H9 (cell line): ENCODE data around the gene ASPG. TPM values are rescaled to one million over a fixed set of nuclear protein-coding genes. Genes with fewer than 3 reads are reported as not detected.

Source experiments
- DNase-seq: peaks from one replicate; pipeline ENCODE4 v3.0.0-alpha.2; 2017
- H2AFZ ChIP-seq: one replicate; pipeline ENCODE4 v1.6.1; 2013; ENCODE audit warnings: mild to moderate bottlenecking, low read length, control low read depth, moderate library complexity
- H2AK5ac ChIP-seq: 2 replicates; pipeline ENCODE4 v1.6.1; 2013; ENCODE audit warnings: low read length, control low read depth, mixed read lengths; ENCODE audit not compliant: insufficient read length
- H2BK120ac ChIP-seq: one replicate; pipeline ENCODE4 v1.6.1; 2013; ENCODE audit warnings: low read depth, mild to moderate bottlenecking, low read length, control low read depth, inconsistent platforms; ENCODE audit not compliant: poor library complexity, severe bottlenecking
- H2BK12ac ChIP-seq: 2 replicates; pipeline ENCODE4 v1.6.1; 2013; ENCODE audit warnings: low read length, control low read depth, mixed read lengths, low read depth; ENCODE audit not compliant: insufficient read length
- H2BK15ac ChIP-seq: 2 replicates; pipeline ENCODE4 v1.6.1; 2013; ENCODE audit warnings: low read depth, low read length, control low read depth
- H2BK20ac ChIP-seq: one replicate; pipeline ENCODE4 v1.6.1; 2013; ENCODE audit warnings: low read depth, mild to moderate bottlenecking, low read length, control low read depth, inconsistent platforms; ENCODE audit not compliant: poor library complexity, severe bottlenecking
- H2BK5ac ChIP-seq: 2 replicates; pipeline ENCODE4 v1.6.1; 2013; ENCODE audit warnings: low read length, control low read depth, mixed read lengths; ENCODE audit not compliant: insufficient read length
- H3K14ac ChIP-seq: 2 replicates; pipeline ENCODE4 v1.6.1; 2013; ENCODE audit warnings: low read length, control low read depth; ENCODE audit not compliant: insufficient read depth
- H3K18ac ChIP-seq: 2 replicates; pipeline ENCODE4 v1.6.1; 2013; ENCODE audit warnings: low read depth, mild to moderate bottlenecking, mixed read lengths, low read length, control low read depth; ENCODE audit not compliant: insufficient read length
- H3K23ac ChIP-seq: 2 replicates; pipeline ENCODE4 v1.6.1; 2013; ENCODE audit warnings: low read length, control low read depth, mixed read lengths, low read depth; ENCODE audit not compliant: insufficient read length
- H3K23me2 ChIP-seq: 2 replicates; pipeline ENCODE4 v1.6.1; 2013; ENCODE audit warnings: low read depth, mild to moderate bottlenecking, mixed read lengths, low read length, control low read depth; ENCODE audit not compliant: insufficient read length, poor library complexity, severe bottlenecking
- H3K27ac ChIP-seq: 2 replicates; pipeline ENCODE4 v1.5.1; 2013; ENCODE audit warnings: low read length, control low read depth, mixed read lengths, low read depth; ENCODE audit not compliant: insufficient read length
- H3K27me3 ChIP-seq: 2 replicates; pipeline ENCODE4 v1.6.1; 2013; ENCODE audit warnings: low read length, control low read depth, inconsistent platforms; ENCODE audit not compliant: insufficient read depth
- H3K4ac ChIP-seq: 2 replicates; pipeline ENCODE4 v1.6.1; 2013; ENCODE audit warnings: low read depth, mild to moderate bottlenecking, control low read depth, inconsistent platforms, low read length, moderate library complexity
- H3K4me1 ChIP-seq: 2 replicates; pipeline ENCODE4 v1.6.1; 2013; ENCODE audit warnings: low read length, control low read depth, inconsistent platforms; ENCODE audit not compliant: insufficient read depth
- H3K4me2 ChIP-seq: 2 replicates; pipeline ENCODE4 v1.6.1; 2013; ENCODE audit warnings: low read length, control low read depth, mixed read lengths; ENCODE audit not compliant: insufficient read length, insufficient read depth
- H3K56ac ChIP-seq: 2 replicates; pipeline ENCODE4 v1.6.1; 2013; ENCODE audit warnings: low read depth, mild to moderate bottlenecking, mixed read lengths, low read length, control low read depth; ENCODE audit not compliant: insufficient read length
- H3K79me1 ChIP-seq: 2 replicates; pipeline ENCODE4 v1.6.1; 2013; ENCODE audit warnings: low read depth, mild to moderate bottlenecking, moderate library complexity, low read length, control low read depth, inconsistent platforms; ENCODE audit not compliant: insufficient read depth, poor library complexity, severe bottlenecking
- H3K79me2 ChIP-seq: 2 replicates; pipeline ENCODE4 v1.6.1; 2013; ENCODE audit warnings: low read length, control low read depth, inconsistent platforms; ENCODE audit not compliant: insufficient read depth
- H3K9ac ChIP-seq: 2 replicates; pipeline ENCODE4 v1.6.1; 2013; ENCODE audit warnings: low read length, control low read depth, mixed read lengths; ENCODE audit not compliant: insufficient read length; ENCODE audit errors: extremely low read depth
- H3K9me3 ChIP-seq: one replicate; pipeline ENCODE4 v1.6.1; 2013; ENCODE audit warnings: low read depth, low read length, inconsistent platforms; ENCODE audit not compliant: control insufficient read depth
- H3T11ph ChIP-seq: one replicate; pipeline ENCODE4 v1.6.1; 2013; ENCODE audit warnings: mild to moderate bottlenecking, low read length, control low read depth, inconsistent platforms
- H4K20me1 ChIP-seq: one replicate; pipeline ENCODE4 v1.6.1; 2013; ENCODE audit not compliant: control insufficient read depth, insufficient read length, insufficient read depth
- H4K5ac ChIP-seq: 2 replicates; pipeline ENCODE4 v1.6.1; 2013; ENCODE audit warnings: low read depth, mild to moderate bottlenecking, mixed read lengths, low read length, control low read depth; ENCODE audit not compliant: insufficient read length
- H4K8ac ChIP-seq: replicated peaks from 2 replicates; pipeline ENCODE4 v1.6.1; 2013; ENCODE audit warnings: low read length, control low read depth, mixed read lengths, low read depth; ENCODE audit not compliant: insufficient read length
- H4K91ac ChIP-seq: 2 replicates; pipeline ENCODE4 v1.6.1; 2013; ENCODE audit warnings: low read depth, mild to moderate bottlenecking, moderate library complexity, mixed read lengths, low read length, control low read depth; ENCODE audit not compliant: insufficient read length
- H3K27ac Mint-ChIP-seq, 3 experiments: 2 replicates in 2 of 3; 3 replicates in 1 of 3; pipeline ENCODE4 v1.8.0; 2020 to 2021; ENCODE audit warnings: mixed read lengths in 3 of 3, mild to moderate bottlenecking in 1 of 3, moderate library complexity in 1 of 3
- H3K27me3 Mint-ChIP-seq: 2 replicates; pipeline ENCODE4 v1.8.0; 2021; ENCODE audit warnings: low read depth, mild to moderate bottlenecking, moderate library complexity, mixed read lengths
- H3K36me3 Mint-ChIP-seq, 3 experiments: 2 replicates in 2 of 3; 3 replicates in 1 of 3; pipeline ENCODE4 v1.8.0; 2020 to 2021; ENCODE audit warnings: low read depth in 3 of 3, mixed read lengths in 3 of 3; ENCODE audit not compliant: insufficient read depth in 1 of 3
- H3K4me1 Mint-ChIP-seq, 2 experiments: 2 replicates each; pipeline ENCODE4 v1.8.0; 2020; ENCODE audit warnings: mixed read lengths in 2 of 2
- H3K4me3 Mint-ChIP-seq, 2 experiments: 2 replicates in 1 of 2; 3 replicates in 1 of 2; pipeline ENCODE4 v1.8.0; 2020 to 2021; ENCODE audit warnings: mild to moderate bottlenecking in 2 of 2, mixed read lengths in 2 of 2, moderate library complexity in 1 of 2
- H3K9me3 Mint-ChIP-seq, 2 experiments: 2 replicates in 1 of 2; 3 replicates in 1 of 2; pipeline ENCODE4 v1.8.0; 2020; ENCODE audit warnings: mild to moderate bottlenecking in 2 of 2, mixed read lengths in 2 of 2, moderate library complexity in 1 of 2
- CTCF ChIP-seq: fragments of 200-600 bp; sonication (generic); conservative IDR thresholded peaks from 3 replicates; pipeline ENCODE4 v1.8.0; 2021; ENCODE audit warnings: antibody characterized with exemption, mild to moderate bottlenecking
- WGBS: extraction: QIAGEN DNeasy Blood & Tissue Kit; methylation state at CpG from one replicate; pipeline ENCODE4 v1.1.7; 2013; ENCODE audit warnings: missing lambda C conversion rate, low lambda C conversion rate, mixed read lengths; ENCODE audit not compliant: insufficient read length; ENCODE audit errors: extremely low coverage; 5-methylcytosine and 5-hydroxymethylcytosine counted together
- total RNA-seq: library from RNA; stranded (reverse); gene quantifications from 2 replicates; pipeline ENCODE4 v1.2.1, GENCODE V29; 2021

ASPG gene
- total RNA-seq, 1 experiment from 2014 or later, result 0.33 TPM

- no peak overlapping the region for H3K4me3 Mint-ChIP-seq
- Histone ChIP-seq H2BK5ac (no peak overlapping the region), H3K27ac (no peak overlapping the region), H3K4ac (no peak overlapping the region), H3K79me1 (no peaks in the 10 kb centered on the region), H3K27me3 (peaks cover 7% of the 10 kb centered on the region; the same call in 1 of the 2 replicates), H4K91ac (no peak overlapping the region), H2AK5ac (no peak overlapping the region), H2BK12ac (no peak overlapping the region), H3K9ac (no peak overlapping the region), H3K23ac (no peak overlapping the region), H3K79me2 (no peaks in the 10 kb centered on the region), H2AFZ (no peak overlapping the region), H4K8ac (no peak overlapping the region), H3K9me3 (no peaks in the 10 kb centered on the region), H2BK20ac (no peak overlapping the region), H3K4me1 (no peaks in the 10 kb centered on the region; the same call in 1 of the 2 replicates), H3K14ac (no peak overlapping the region), H3T11ph (no peak overlapping the region), H4K20me1 (no peaks in the 10 kb centered on the region), H2BK120ac (no peak overlapping the region), H3K4me2 (no peak overlapping the region), H2BK15ac (no peak overlapping the region), H3K56ac (no peak overlapping the region), H4K5ac (no peak overlapping the region), H3K23me2 (peaks cover 7% of the 10 kb centered on the region), H3K18ac (no peak overlapping the region)
- H3K9me3 Mint-ChIP-seq, result peaks cover 5% of the 10 kb centered on the region in 2 experiments
- H3K4me1 Mint-ChIP-seq, result peaks cover 3 to 5% of the 10 kb centered on the region in 2 experiments; a peak in 3 of 4 replicates
- TF ChIP-seq CTCF, result no peak
- peaks cover 0 to 5% (median 0%) of the 10 kb centered on the region in 3 experiments; a peak in 2 of 7 replicates for H3K36me3 Mint-ChIP-seq
- H3K27ac Mint-ChIP-seq, result no peak overlapping the region
- no CpG with 5 or more reads among the region's 3 CpGs for WGBS
- DNase-seq, result peak; percentile 18
- peaks cover 68% of the 10 kb centered on the region for H3K27me3 Mint-ChIP-seq
These were observed 33.6 kb downstream of the ASPG start for GRCh38 chr14:104119119-104119487.
